SU-DHL-6 (cell line): Measurements from ENCODE around the gene ERVH48-1.

Source experiments
- CTCF ChIP-seq: fragments of 200-600 bp; sonication (generic); IDR thresholded peaks from one replicate; pipeline ENCODE4 v1.5.1; 2017; ENCODE audit warnings: antibody characterized with exemption, mild to moderate bottlenecking, low read length, moderate library complexity; ENCODE audit not compliant: insufficient read depth, poor library complexity, severe bottlenecking
- EZH2phosphoT487 ChIP-seq: fragments of 200-600 bp; sonication (generic), shearing (Covaris generic); conservative IDR thresholded peaks from 2 replicates; pipeline ENCODE4 v1.6.1; 2018; ENCODE audit warnings: mild to moderate bottlenecking, antibody characterized with exemption, low read length, moderate library complexity, mixed read lengths

DNA sequence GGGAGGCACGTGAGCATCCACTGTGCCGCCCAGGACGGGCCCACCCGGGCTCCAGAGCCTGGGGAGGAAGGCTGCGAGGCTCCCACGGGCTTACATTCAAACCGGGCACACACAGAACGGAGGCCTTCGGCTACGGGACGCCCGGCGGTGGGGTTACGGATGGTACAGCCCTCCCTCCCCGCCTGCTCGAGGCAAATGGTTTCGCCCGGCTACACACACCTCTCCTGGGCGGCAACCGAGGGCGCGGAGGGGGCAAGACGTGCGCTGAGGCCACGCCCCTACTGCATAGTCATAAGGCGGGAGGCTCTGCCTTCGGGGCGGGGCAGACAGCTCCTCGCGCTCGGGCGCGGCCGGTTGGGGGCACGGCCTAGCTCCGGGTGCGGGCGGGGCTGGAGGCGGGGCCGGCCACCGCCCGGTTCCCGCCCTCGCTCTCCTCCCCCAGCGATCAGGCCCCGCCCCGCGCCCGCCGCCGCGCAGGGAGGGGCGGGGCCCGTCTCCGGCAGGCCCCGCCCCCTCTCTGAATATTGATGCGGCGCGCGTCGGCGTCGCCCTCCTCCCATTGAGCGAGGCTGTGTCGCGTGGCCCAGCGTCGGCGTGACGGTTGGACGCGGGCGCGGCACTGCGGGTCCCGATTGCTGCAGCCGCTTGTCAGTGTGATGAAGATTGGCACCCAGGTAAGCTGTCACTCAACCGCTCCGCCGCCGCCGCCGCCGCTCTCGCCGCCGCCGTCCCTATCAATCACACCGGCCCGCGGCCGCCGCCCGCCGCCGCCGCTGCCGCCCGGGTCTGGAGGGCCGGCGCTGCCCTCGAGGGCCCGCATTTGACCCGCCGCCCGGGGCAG, 48.8 kb upstream of the ERVH48-1 start, which contains the start of gene PKNOX1:
- TF ChIP-seq CTCF = no peak
- TF ChIP-seq EZH2phosphoT487 = no peak
